ENCODE measurements around the gene CACNA1C.

CACNA1C gene

DNA sequence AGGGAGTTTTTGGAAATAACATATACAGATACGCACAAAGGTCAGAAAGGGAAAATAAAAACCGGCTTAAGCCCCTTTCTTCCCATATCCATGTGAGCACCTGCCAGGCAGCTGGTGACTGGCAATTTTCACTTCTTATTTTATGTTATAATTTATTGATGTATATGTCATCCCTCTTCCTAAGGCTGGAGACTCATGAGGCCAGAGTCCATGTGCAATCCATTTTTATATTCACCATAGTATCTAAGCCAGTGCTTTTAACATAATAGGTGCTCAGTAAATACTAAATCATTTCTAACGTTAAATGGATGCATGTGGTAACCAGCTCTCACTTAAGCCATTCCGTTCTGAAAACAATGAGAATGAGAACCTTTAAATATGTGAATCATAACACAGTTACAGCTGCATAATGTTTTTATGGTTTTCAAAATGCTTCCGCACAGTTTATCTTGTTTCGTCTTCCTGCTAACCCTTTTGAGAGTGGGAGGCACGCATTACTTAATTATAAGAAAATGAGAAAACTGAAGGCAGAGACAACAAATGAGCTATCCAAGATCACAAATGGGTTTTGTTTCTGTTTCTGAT lies 178.3 kb downstream of the CACNA1C start:
- no peak for DNase-seq (ENCODE audit: low read depth, low spot score)

GRCh38 chr12:2231956-2232355 lies 179.2 kb downstream of the CACNA1C start:
- DNase-seq (ENCODE audit: low read depth, low spot score), result no peak

GRCh38 chr12:2233034-2233433 lies 180.2 kb downstream of the CACNA1C start:
- DNase-seq (ENCODE audit: low read depth, low spot score), result no peak

GRCh38 chr12:2234091-2234490 lies 181.3 kb downstream of the CACNA1C start:
- DNase-seq (ENCODE audit: low read depth, low spot score), result no peak

DNA sequence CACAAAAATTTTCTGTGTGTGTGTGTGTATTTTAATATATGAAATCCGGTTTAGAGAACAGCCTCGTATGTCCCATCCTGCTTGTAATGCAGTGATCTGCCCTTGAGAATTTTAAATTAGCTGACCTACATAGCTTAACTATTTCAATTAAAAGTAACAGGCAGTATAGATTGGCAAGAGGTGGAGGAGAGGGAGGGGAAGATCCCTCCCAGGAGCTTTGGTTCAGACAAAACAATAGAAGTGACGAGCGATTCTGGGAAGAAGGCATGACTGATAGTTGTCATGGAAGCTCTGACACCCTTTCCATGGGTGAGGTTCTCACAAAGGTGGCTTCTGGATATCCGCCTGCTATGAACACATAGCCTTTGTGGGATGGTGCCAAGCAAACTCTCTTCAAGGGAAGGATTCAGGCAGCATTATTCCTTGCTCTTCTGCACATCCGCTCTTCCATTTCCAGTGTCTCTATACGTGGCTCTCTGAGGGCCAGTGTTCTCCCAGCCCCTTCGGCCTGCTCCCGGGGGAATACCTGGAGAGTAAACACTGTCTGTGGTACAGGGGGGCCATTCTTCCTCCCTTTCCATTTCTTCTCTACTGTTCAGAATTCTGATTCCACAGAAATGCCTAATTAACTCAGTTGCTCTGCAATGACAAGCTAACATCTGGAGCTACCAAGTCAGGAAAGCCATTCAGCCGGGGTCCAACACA lies 182.0 kb downstream of the CACNA1C start:
- no peak for DNase-seq (ENCODE audit: low read depth, low spot score)

- DNase-seq (ENCODE audit: low read depth, low spot score), result no peak
These were observed 183.9 kb downstream of the CACNA1C start for GRCh38 chr12:2236506-2237294.

DNA sequence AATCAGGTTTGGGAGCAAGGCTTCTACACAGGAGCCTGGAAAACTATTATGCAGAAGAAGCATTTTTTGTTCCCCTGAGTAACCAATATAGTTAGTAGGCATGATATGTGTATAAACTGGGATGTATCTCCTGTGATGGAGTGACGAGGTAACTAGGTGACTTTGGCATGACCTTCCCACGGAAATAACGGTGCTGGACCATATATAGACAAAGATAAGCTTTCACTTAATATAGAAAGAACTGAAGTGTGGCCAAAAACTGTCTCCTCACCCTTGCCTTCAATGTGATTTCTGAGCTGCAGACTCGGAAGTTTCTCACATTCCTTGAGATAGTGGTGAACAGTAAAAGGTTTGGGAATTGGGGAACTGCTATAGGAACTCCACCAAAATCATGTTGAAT lies 185.3 kb downstream of the CACNA1C start:
- DNase-seq (ENCODE audit: low read depth, low spot score), result no peak

GRCh38 chr12:2239381-2239871 lies 186.6 kb downstream of the CACNA1C start:
- DNase-seq (ENCODE audit: low read depth, low spot score), result no peak

DNA sequence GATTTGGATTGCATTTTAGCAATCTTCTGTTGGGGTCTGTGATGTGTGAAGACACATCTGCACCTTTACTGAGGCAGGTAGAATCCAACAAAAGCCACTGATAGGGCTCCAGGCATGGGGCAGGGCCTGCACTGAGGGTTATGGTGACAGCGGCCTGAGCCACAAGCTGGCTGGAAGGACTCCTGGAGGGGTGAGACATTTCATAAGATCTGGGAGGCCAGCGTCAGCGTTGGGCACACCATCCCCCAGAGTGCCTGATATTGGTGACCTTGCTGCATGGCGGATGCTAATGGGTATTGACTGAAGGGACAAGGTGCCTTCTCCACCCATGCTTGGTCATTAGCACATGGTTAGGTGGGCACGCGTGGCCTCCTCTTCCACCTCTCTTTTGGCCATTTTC lies 187.6 kb downstream of the CACNA1C start:
- no peak for DNase-seq (ENCODE audit: low read depth, low spot score)

- DNase-seq (ENCODE audit: low read depth, low spot score), result no peak
These were observed 188.2 kb downstream of the CACNA1C start for GRCh38 chr12:2240984-2241383.

GRCh38 chr12:2242216-2242615 lies 189.4 kb downstream of the CACNA1C start:
- no peak for DNase-seq (ENCODE audit: low read depth, low spot score)

DNA sequence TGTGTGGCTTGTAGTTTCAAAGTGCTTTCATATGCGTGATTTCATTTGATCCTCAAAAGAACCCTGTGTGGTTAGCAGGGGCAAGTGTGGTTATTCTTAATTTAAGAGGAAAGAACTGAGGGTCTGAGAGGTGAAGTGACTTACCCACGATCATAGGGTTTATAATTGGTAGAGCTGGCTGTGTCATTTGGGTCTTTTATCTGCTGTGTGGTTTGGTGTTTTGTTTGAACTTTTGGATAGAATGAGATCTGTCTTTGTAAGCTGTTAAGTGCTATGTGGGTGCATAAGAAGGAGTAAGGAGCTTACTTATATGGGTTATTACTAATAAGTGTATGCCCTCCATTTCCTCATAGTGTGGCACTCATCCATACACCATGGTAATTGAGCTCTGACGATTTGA lies 190.0 kb downstream of the CACNA1C start:
- no peak for DNase-seq (ENCODE audit: low read depth, low spot score)

GRCh38 chr12:2243275-2243674 lies 190.5 kb downstream of the CACNA1C start:
- DNase-seq (ENCODE audit: low read depth, low spot score), result no peak

GRCh38 chr12:2244013-2244861 lies 191.4 kb downstream of the CACNA1C start:
- no peak for DNase-seq (ENCODE audit: low read depth, low spot score)

DNA sequence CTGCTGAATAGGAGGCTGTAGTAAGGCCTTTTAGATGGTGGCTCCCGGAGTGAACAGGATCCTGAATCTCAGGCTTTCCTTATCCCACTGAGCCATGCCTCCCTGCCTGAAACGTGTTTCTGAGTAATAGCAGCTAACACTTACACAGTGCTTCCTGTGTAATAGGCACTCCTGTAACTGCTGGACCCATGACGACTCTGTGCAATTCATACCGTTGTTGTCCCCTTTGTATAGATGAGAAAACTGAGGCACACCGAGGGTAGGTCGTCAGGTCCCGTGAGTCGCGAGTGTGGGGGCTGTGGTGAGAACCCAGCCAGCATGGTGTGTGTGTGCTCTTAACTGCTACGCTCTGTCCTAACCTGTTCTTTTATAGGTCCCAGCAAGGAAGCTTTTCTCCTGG lies 193.6 kb downstream of the CACNA1C start:
- no peak for DNase-seq (ENCODE audit: low read depth, low spot score)

DNA sequence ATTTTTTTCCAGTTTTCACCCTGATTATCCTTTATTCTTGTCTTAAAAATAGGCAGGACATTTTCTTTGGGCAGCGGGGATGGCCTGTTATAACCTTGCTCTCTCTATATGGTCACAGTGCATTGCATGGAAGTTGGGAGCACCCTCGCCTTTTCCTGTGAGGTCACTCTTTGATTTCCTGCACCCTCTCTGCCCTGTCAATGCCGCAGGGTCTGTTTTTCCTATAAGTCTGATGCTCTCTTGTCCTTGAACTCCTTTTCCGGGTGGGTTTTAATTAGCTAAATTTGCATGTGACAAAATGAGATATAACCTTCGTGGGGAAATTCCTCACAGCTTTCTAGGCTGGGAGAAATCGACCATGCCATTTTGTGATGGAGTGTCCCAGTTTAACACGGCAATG lies 194.3 kb downstream of the CACNA1C start:
- no peak for DNase-seq (ENCODE audit: low read depth, low spot score)

GRCh38 chr12:2247596-2247995 lies 194.8 kb downstream of the CACNA1C start:
- no peak for DNase-seq (ENCODE audit: low read depth, low spot score)

DNA sequence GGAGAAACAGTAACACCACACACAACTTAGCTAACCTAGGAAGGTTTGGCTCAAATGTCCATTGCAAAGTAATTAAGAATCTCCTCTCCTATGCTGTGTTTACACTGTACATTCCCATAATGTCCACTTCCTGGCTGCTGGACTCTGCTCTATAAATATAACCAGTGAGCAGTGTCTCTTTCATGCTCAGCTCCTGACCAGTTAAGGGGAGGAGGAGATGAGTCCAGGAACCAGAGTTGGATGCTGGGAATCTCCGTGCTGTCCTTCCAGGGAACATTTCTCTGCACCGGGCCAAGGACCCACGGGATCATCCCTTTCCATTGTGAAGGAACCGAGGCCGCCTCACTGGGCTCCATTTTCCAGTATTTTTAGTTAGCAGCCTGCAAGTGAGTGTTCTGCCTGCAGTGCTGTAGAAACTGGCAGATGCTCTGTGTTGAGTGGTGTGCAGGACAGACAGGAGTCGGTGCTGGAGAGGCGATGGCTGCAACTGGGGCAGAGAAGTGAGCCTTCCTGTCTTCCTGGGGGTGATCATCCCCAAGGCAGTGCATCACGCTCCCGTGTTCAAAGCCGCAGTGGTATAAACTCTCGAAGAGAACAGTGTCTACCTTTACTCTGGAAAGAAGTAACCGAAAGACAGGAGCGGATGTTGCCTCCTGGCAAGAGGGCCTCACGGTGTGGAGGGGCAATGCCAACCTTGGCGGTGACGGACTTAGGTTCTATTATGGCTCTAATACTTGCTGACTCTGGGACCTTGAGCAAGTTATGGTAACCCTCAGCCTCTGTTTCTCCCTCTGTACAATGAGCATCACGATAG lies 195.5 kb downstream of the CACNA1C start:
- no peak for DNase-seq (ENCODE audit: low read depth, low spot score)

DNA sequence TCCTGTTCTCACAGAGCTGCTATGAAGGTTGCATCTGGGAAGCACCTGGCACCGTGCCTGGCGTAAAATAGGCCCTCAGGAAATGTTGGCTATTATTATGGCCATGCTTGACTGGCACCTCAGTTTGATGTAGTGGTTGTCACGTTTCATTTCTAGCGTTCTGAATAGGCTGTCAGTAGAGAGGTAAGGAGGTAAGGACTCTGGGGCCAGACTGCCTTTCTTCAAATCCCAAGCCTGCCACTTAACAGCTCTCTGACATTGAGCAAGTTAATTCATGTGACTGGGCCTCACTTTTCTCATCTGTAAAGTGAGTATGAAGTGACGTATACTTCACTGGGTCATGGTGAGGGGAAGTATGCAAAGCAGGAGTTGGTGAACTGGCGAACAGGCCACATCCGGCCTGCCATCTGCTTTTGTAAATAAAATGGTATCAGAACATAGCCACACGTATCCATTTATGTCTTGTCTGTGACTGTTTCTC lies 196.2 kb downstream of the CACNA1C start:
- DNase-seq (ENCODE audit: low read depth, low spot score), result no peak

DNA sequence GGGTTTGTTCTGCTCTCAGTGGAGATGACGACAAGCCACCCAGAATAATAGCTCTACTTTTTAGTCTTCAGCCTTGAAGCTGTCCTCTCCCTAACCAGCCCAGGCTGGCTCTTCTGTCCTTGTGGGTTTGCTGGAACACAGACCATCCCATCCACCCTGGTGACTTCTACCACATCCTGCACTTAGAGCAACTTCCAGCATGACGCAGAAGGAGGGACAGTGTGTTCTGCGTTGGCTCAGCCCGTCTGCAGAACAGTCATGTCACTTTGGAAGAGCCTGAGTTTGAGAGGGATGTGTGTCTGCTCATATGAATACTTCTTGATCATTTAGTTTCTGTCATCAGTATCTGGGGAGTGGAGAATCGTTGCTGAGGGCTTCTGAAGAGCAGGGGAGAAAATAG lies 198.0 kb downstream of the CACNA1C start:
- no peak for DNase-seq (ENCODE audit: low read depth, low spot score)
